ENCODE results near the gene PSMB4. TPM values are rescaled to one million over a fixed set of nuclear protein-coding genes. Genes with fewer than 3 reads are reported as not detected.
"Not testable (repeated sequence)": the region's sequence is repeated elsewhere in the genome, so short reads cannot be mapped to it uniquely, and the experiment has no call there.

Gene PSMB4
- total RNA-seq, 2 donors from 2014 or later = 179 to 273 TPM

DNA sequence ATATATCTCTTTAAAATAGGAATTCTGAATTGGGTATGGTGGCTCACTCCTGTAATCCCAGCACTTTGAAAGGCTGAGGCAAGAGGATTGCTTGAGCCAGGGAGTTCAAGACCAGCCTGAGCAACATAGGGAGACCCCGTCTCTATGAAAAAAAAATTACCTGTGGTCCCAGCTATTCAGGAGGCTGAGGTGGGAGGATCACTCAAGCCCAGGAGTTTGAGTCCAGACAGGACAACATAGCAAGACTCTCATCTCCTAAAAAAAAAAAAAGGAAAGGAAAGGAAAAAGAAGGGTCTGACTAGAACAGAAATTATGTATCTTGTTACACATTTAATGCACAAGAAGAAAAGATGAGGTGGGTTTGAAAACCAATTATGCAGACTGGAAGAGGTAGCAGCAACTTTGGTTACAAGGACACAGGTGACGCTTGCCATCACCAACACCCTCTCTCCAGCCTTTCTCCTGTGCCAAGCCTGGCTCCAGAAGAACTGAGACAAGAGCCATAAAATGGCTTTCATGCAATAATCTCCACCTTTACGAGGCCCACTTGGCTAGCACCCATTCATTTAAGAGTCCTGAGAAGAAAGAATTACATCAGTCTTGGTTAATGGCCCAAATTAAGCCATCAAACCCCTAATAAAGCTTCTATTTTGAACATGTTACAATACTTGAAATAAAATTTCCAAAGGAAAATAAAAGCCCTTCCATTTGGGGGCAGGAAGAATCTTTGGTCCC, 22.1 kb upstream of the PSMB4 start:
- Histone ChIP-seq H3K9ac (ENCODE audit: low read depth in 2 of 2, low read length in 2 of 2) (peak overlapping the region in 1 of 2 donors; percentile 43), H3K36me3 (no peaks in the 10 kb centered on the region), H3K27ac (peak overlapping the region; percentile 17), H3K4me3 (no peak overlapping the region), H3K4me1 (peaks cover 4% of the 10 kb centered on the region), H3K27me3 (no peaks in the 10 kb centered on the region), H3K9me3 (no peaks in the 10 kb centered on the region)
- TF ChIP-seq, protein P1, sequence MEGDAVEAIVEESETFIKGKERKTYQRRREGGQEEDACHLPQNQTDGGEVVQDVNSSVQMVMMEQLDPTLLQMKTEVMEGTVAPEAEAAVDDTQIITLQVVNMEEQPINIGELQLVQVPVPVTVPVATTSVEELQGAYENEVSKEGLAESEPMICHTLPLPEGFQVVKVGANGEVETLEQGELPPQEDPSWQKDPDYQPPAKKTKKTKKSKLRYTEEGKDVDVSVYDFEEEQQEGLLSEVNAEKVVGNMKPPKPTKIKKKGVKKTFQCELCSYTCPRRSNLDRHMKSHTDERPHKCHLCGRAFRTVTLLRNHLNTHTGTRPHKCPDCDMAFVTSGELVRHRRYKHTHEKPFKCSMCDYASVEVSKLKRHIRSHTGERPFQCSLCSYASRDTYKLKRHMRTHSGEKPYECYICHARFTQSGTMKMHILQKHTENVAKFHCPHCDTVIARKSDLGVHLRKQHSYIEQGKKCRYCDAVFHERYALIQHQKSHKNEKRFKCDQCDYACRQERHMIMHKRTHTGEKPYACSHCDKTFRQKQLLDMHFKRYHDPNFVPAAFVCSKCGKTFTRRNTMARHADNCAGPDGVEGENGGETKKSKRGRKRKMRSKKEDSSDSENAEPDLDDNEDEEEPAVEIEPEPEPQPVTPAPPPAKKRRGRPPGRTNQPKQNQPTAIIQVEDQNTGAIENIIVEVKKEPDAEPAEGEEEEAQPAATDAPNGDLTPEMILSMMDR (IDR thresholded peaks at IDR 0.05) = no peak
- DNase-seq = peak; percentile 73
- intact Hi-C loops (cut with DNase I) = no loop called here

DNA sequence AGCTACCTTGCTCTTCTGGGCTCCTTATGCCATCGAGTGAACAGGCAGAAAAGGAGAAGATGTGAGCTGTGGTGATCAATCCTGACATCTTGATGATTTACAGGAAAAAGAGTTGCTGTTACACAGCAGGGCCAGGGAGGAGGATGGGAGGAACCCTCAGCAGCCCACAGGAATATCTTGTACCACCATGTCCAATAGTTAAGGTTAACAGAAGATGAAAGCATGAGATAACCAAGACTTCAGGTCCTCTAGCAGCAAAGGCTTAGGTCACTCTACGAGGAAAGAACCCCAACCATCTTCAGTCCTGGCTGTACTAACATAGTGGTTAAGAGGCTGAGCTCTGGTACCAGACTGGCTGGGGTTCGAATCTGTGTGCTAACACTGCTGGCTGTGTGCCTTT, 14.8 kb upstream of the PSMB4 start:
- H3K27ac ChIP-seq = no peak overlapping the region
- no peak overlapping the region for H3K4me3 ChIP-seq
- H3K36me3 ChIP-seq = no peaks in the 10 kb centered on the region
- intact Hi-C loops (cut with DNase I) = no loop called here
- H3K9me3 ChIP-seq = no peaks in the 10 kb centered on the region
- no peak overlapping the region for H3K9ac ChIP-seq (ENCODE audit: low read depth in 2 of 2, low read length in 2 of 2)
- DNase-seq = no peak
- TF ChIP-seq, protein P1 (IDR thresholded peaks at IDR 0.05) = no peak
- no peaks in the 10 kb centered on the region for H3K27me3 ChIP-seq
- no peaks in the 10 kb centered on the region for H3K4me1 ChIP-seq

DNA sequence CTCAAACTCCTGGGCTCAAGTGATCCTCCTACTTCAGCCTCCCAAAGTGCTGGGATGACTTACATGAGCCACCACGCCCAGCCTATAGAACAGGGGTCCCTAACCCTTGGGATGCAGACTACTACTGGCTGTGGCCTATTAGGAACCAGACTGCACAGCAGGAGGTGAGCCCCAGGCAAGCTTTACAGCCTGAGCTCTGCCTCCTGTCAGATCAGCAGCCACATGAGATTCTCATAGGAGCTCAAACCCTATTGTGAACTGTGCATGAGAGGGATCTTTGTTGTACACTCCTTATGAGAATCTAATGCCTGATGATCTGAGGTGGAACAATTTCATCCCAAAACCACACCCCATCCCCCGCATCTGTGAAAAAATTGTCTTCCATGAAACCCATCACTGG, 13.4 kb upstream of the PSMB4 start:
- TF ChIP-seq, protein P1 (IDR thresholded peaks at IDR 0.05) = no peak
- Histone ChIP-seq H3K36me3 (no peaks in the 10 kb centered on the region), H3K4me1 (no peaks in the 10 kb centered on the region), H3K4me3 (no peak overlapping the region), H3K27me3 (no peaks in the 10 kb centered on the region), H3K9me3 (no peaks in the 10 kb centered on the region), H3K9ac (ENCODE audit: low read depth in 2 of 2, low read length in 2 of 2) (no peak overlapping the region), H3K27ac (no peak overlapping the region)
- no peak for DNase-seq
- intact Hi-C loops (cut with DNase I) = no loop called here

DNA sequence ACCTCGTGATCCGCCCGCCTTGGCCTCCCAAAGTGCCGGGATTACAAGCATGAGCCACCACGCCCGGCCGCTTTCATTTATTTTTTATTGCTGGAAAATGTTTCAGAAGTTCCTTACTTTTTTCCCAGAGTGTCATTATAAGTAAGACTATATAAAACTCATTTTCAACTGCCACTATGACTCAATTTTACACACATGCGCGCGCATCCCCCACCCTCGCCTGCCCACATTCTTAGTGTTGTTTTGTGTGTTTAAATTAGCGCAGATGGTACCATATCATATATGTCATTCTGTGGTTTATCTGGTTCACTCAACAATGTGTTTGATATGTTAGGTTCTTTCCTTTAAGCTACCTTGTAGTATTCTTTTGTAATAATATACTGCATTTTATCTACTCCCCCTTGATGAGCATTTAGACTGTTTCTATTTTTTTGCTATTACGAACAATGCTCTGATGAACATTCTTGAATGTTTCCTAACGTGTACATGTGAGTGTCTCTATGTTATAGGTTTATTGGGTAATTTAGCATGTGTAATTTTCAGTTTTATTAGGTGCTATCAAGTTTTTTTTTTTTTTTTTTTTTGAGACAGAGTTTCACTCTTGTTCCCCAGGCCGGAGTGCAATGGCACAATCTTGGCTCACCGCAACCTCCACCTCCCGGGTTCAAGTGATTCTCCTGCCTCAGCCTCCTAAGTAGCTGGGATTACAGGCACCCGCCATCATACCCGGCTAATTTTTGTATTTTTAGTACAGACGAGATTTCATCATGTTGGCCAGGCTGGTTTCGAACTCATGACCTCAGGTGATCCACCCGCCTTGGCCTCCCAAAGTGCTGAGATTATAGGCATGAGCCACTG, 8.9 kb upstream of the PSMB4 start:
- H3K4me3 ChIP-seq; H3K27me3 ChIP-seq; intact Hi-C loops (cut with DNase I); H3K36me3 ChIP-seq; H3K9ac ChIP-seq (ENCODE audit: low read depth in 2 of 2, low read length in 2 of 2); H3K4me1 ChIP-seq; H3K9me3 ChIP-seq: not testable (repeated sequence)
- peak overlapping the region; percentile 70 for H3K27ac ChIP-seq
- peak; percentile 82 for DNase-seq

DNA sequence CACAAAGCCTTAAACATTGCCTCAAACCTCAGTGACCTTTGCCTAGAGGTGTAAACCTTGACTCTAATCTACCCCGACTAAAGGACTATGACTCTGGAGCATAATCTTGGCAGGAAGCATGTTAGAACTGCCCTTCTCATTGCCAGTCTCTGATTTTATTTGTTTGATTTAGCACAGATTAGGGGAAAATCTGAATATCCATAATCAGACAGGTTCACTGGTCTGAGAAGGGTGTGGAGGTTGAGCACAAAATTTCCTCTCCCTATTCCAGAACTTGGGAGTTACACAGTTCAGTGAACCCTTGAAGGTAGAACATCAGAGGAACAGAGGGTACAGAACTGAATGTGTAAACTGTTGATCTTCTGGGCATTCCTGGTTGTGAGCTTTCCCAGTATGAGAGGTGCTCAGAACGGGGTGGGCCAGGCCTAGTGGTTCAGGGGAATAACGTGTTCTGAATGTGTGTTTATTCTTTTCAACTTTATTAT, 8.3 kb upstream of the PSMB4 start:
- TF ChIP-seq, protein P1 (IDR thresholded peaks at IDR 0.05) = no peak
- Histone ChIP-seq H3K27me3 (no peaks in the 10 kb centered on the region), H3K4me1 (no peaks in the 10 kb centered on the region), H3K9me3 (no peaks in the 10 kb centered on the region), H3K9ac (ENCODE audit: low read depth in 2 of 2, low read length in 2 of 2) (no peak overlapping the region), H3K27ac (peak overlapping the region; percentile 70), H3K4me3 (no peak overlapping the region), H3K36me3 (no peaks in the 10 kb centered on the region)
- intact Hi-C loops (cut with DNase I) = no loop called here
- DNase-seq = peak; percentile 62
